Measurements from ENCODE around the gene RPP14.

RPP14 gene

DNA sequence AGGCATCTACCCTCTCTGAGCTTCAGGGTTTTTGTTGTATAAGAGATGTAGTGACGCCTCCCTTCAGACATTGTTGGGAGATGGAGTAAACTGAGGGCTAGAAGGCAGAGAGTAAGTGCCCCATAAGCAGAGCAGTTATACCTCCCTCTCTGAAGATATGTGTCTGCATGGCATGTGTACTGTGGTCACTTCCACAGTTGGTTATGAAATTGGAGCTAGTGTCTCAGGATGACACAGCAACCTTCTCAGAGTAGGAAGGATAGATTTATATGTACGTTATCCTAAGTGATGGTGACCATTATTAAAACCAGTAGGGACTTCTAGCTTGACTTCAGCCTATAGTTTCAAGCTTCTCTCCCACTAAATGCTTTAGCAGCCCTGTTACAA, 44.6 kb downstream of the RPP14 start:
- no peak overlapping the region for H3K9ac ChIP-seq (ENCODE audit: low read depth, low read length, poor library complexity)

GRCh38 chr3:58351920-58352319, 45.9 kb downstream of the RPP14 start:
- H2BK5ac ChIP-seq (ENCODE audit: low read length) = no peak overlapping the region
- no peaks in the 10 kb centered on the region for H3K27me3 ChIP-seq (ENCODE audit: control insufficient read depth in 3 of 3, insufficient read depth in 3 of 3, low read depth in 1 of 3, low read length in 3 of 3)
- DNase-seq (ENCODE audit: low spot score) = no peak
- no peak overlapping the region for H3K4me3 ChIP-seq (ENCODE audit: low read length in 2 of 2)
- H2BK120ac ChIP-seq (ENCODE audit: low read depth, low read length) = no peak overlapping the region
- no peak overlapping the region for H3K23ac ChIP-seq (ENCODE audit: low read depth, low read length, poor library complexity)
- WGBS, 2 donors (ENCODE audit: extremely low coverage in 2 of 2, insufficient read length in 2 of 2, insufficient replicate concordance in 1 of 2) = no CpG with 5 or more reads among the region's 3 CpGs
- no peaks in the 10 kb centered on the region for H3K36me3 ChIP-seq (replicated peaks in 1 of 2; ENCODE audit: control insufficient read depth in 2 of 2, insufficient read depth in 2 of 2, low read length in 2 of 2)
- no peak overlapping the region for H3K27ac ChIP-seq (replicated peaks; ENCODE audit: low read length)
- H3K4ac ChIP-seq (ENCODE audit: low read length) = no peak overlapping the region
- no peaks in the 10 kb centered on the region for H3K4me1 ChIP-seq (ENCODE audit: control insufficient read depth in 2 of 2, insufficient read depth in 1 of 2, low read depth in 1 of 2, low read length in 2 of 2)
- H3K14ac ChIP-seq (ENCODE audit: low read length) = no peak overlapping the region
- H2AK5ac ChIP-seq (ENCODE audit: low read depth, low read length) = no peak overlapping the region
- H3K4me2 ChIP-seq (ENCODE audit: insufficient read depth, low read length, poor library complexity, severe bottlenecking) = no peak overlapping the region
- H3K18ac ChIP-seq (ENCODE audit: low read length) = no peak overlapping the region
- no peak overlapping the region for H3K9ac ChIP-seq (ENCODE audit: low read depth, low read length, poor library complexity)
- no peak overlapping the region for H2AFZ ChIP-seq (ENCODE audit: low read length)
- H2BK12ac ChIP-seq (ENCODE audit: low read length) = no peak overlapping the region
- no peak overlapping the region for H4K91ac ChIP-seq (ENCODE audit: low read depth, low read length, poor library complexity)
- no peaks in the 10 kb centered on the region for H3K9me3 ChIP-seq (replicated peaks in 1 of 2; ENCODE audit: control insufficient read depth in 2 of 2, insufficient read depth in 1 of 2, low read depth in 1 of 2, low read length in 2 of 2)
- H2BK15ac ChIP-seq (ENCODE audit: low read length) = no peak overlapping the region
- no peaks in the 10 kb centered on the region for H3K79me1 ChIP-seq (ENCODE audit: low read depth, low read length)
- H4K8ac ChIP-seq (ENCODE audit: low read depth, low read length) = no peak overlapping the region

More for the DNA sequence above, 44.6 kb downstream of the RPP14 start:
- no CpG with 5 or more reads among the region's 2 CpGs for WGBS, 2 donors (ENCODE audit: extremely low coverage in 2 of 2, insufficient read length in 2 of 2, insufficient replicate concordance in 1 of 2)
- no peaks in the 10 kb centered on the region for H3K79me1 ChIP-seq (ENCODE audit: low read depth, low read length)
- H3K27ac ChIP-seq (replicated peaks; ENCODE audit: low read length) = no peak overlapping the region
- H3K23ac ChIP-seq (ENCODE audit: low read depth, low read length, poor library complexity) = no peak overlapping the region
- H2AFZ ChIP-seq (ENCODE audit: low read length) = no peak overlapping the region
- no peak overlapping the region for H4K91ac ChIP-seq (ENCODE audit: low read depth, low read length, poor library complexity)
- H2AK5ac ChIP-seq (ENCODE audit: low read depth, low read length) = no peak overlapping the region
- no peak overlapping the region for H2BK12ac ChIP-seq (ENCODE audit: low read length)
- no peak overlapping the region for H3K4ac ChIP-seq (ENCODE audit: low read length)
- no peaks in the 10 kb centered on the region for H3K9me3 ChIP-seq (replicated peaks in 1 of 2; ENCODE audit: control insufficient read depth in 2 of 2, insufficient read depth in 1 of 2, low read depth in 1 of 2, low read length in 2 of 2)
- no peak overlapping the region for H3K4me3 ChIP-seq (ENCODE audit: low read length in 2 of 2)
- H4K8ac ChIP-seq (ENCODE audit: low read depth, low read length) = no peak overlapping the region
- H3K4me1 ChIP-seq (ENCODE audit: control insufficient read depth in 2 of 2, insufficient read depth in 1 of 2, low read depth in 1 of 2, low read length in 2 of 2) = no peaks in the 10 kb centered on the region
- no peak overlapping the region for H2BK5ac ChIP-seq (ENCODE audit: low read length)
- no peaks in the 10 kb centered on the region for H3K36me3 ChIP-seq (replicated peaks in 1 of 2; ENCODE audit: control insufficient read depth in 2 of 2, insufficient read depth in 2 of 2, low read length in 2 of 2)
- H3K14ac ChIP-seq (ENCODE audit: low read length) = no peak overlapping the region
- H2BK15ac ChIP-seq (ENCODE audit: low read length) = no peak overlapping the region
- H2BK120ac ChIP-seq (ENCODE audit: low read depth, low read length) = no peak overlapping the region
- no peak overlapping the region for H3K18ac ChIP-seq (ENCODE audit: low read length)
- no peak overlapping the region for H3K4me2 ChIP-seq (ENCODE audit: insufficient read depth, low read length, poor library complexity, severe bottlenecking)
- DNase-seq (ENCODE audit: low spot score) = no peak
- no peaks in the 10 kb centered on the region for H3K27me3 ChIP-seq (ENCODE audit: control insufficient read depth in 3 of 3, insufficient read depth in 3 of 3, low read depth in 1 of 3, low read length in 3 of 3)

GRCh38 chr3:58352626-58353025, 46.6 kb downstream of the RPP14 start:
- no peak overlapping the region for H3K23ac ChIP-seq (ENCODE audit: low read depth, low read length, poor library complexity)

GRCh38 chr3:58353722-58354553, 47.9 kb downstream of the RPP14 start:
- Histone ChIP-seq H3K27me3 (ENCODE audit: control insufficient read depth in 3 of 3, insufficient read depth in 3 of 3, low read depth in 1 of 3, low read length in 3 of 3) (no peaks in the 10 kb centered on the region), H3K4ac (ENCODE audit: low read length) (no peak overlapping the region), H4K91ac (ENCODE audit: low read depth, low read length, poor library complexity) (no peak overlapping the region), H3K4me3 (ENCODE audit: low read length in 2 of 2) (no peak overlapping the region), H3K36me3 (replicated peaks in 1 of 2; ENCODE audit: control insufficient read depth in 2 of 2, insufficient read depth in 2 of 2, low read length in 2 of 2) (no peaks in the 10 kb centered on the region), H2AK5ac (ENCODE audit: low read depth, low read length) (no peak overlapping the region), H3K9me3 (replicated peaks in 1 of 2; ENCODE audit: control insufficient read depth in 2 of 2, insufficient read depth in 1 of 2, low read depth in 1 of 2, low read length in 2 of 2) (no peaks in the 10 kb centered on the region), H3K18ac (ENCODE audit: low read length) (no peak overlapping the region), H3K27ac (replicated peaks; ENCODE audit: low read length) (no peak overlapping the region), H2BK15ac (ENCODE audit: low read length) (no peak overlapping the region), H3K4me2 (ENCODE audit: insufficient read depth, low read length, poor library complexity, severe bottlenecking) (no peak overlapping the region), H3K14ac (ENCODE audit: low read length) (no peak overlapping the region), H3K9ac (ENCODE audit: low read depth, low read length, poor library complexity) (no peak overlapping the region), H3K23ac (ENCODE audit: low read depth, low read length, poor library complexity) (no peak overlapping the region), H2BK120ac (ENCODE audit: low read depth, low read length) (no peak overlapping the region), H2BK5ac (ENCODE audit: low read length) (no peak overlapping the region), H3K79me1 (ENCODE audit: low read depth, low read length) (no peaks in the 10 kb centered on the region), H2BK12ac (ENCODE audit: low read length) (no peak overlapping the region), H3K4me1 (ENCODE audit: control insufficient read depth in 2 of 2, insufficient read depth in 1 of 2, low read depth in 1 of 2, low read length in 2 of 2) (no peaks in the 10 kb centered on the region), H4K8ac (ENCODE audit: low read depth, low read length) (no peak overlapping the region), H2AFZ (ENCODE audit: low read length) (no peak overlapping the region)
- no CpG with 5 or more reads among the region's 8 CpGs for WGBS, 2 donors (ENCODE audit: extremely low coverage in 2 of 2, insufficient read length in 2 of 2, insufficient replicate concordance in 1 of 2)
- no peak for DNase-seq (ENCODE audit: low spot score)

More at GRCh38 chr3:58352626-58353025, 46.6 kb downstream of the RPP14 start:
- H3K36me3 ChIP-seq (replicated peaks in 1 of 2; ENCODE audit: control insufficient read depth in 2 of 2, insufficient read depth in 2 of 2, low read length in 2 of 2) = no peaks in the 10 kb centered on the region
- H2BK5ac ChIP-seq (ENCODE audit: low read length) = no peak overlapping the region
- H4K8ac ChIP-seq (ENCODE audit: low read depth, low read length) = no peak overlapping the region
- no CpG with 5 or more reads among the region's 6 CpGs for WGBS, 2 donors (ENCODE audit: extremely low coverage in 2 of 2, insufficient read length in 2 of 2, insufficient replicate concordance in 1 of 2)
- no peaks in the 10 kb centered on the region for H3K27me3 ChIP-seq (ENCODE audit: control insufficient read depth in 3 of 3, insufficient read depth in 3 of 3, low read depth in 1 of 3, low read length in 3 of 3)
- no peak overlapping the region for H3K18ac ChIP-seq (ENCODE audit: low read length)
- no peak overlapping the region for H2BK12ac ChIP-seq (ENCODE audit: low read length)
- H2AFZ ChIP-seq (ENCODE audit: low read length) = no peak overlapping the region
- H3K4me2 ChIP-seq (ENCODE audit: insufficient read depth, low read length, poor library complexity, severe bottlenecking) = no peak overlapping the region
- H3K4ac ChIP-seq (ENCODE audit: low read length) = no peak overlapping the region
- H3K9ac ChIP-seq (ENCODE audit: low read depth, low read length, poor library complexity) = no peak overlapping the region
- DNase-seq (ENCODE audit: low spot score) = no peak
- no peaks in the 10 kb centered on the region for H3K79me1 ChIP-seq (ENCODE audit: low read depth, low read length)
- H3K27ac ChIP-seq (replicated peaks; ENCODE audit: low read length) = no peak overlapping the region
- no peak overlapping the region for H3K14ac ChIP-seq (ENCODE audit: low read length)
- no peak overlapping the region for H2AK5ac ChIP-seq (ENCODE audit: low read depth, low read length)
- no peak overlapping the region for H3K4me3 ChIP-seq (ENCODE audit: low read length in 2 of 2)
- no peak overlapping the region for H2BK120ac ChIP-seq (ENCODE audit: low read depth, low read length)
- no peaks in the 10 kb centered on the region for H3K4me1 ChIP-seq (ENCODE audit: control insufficient read depth in 2 of 2, insufficient read depth in 1 of 2, low read depth in 1 of 2, low read length in 2 of 2)
- no peak overlapping the region for H4K91ac ChIP-seq (ENCODE audit: low read depth, low read length, poor library complexity)
- no peak overlapping the region for H2BK15ac ChIP-seq (ENCODE audit: low read length)
- H3K9me3 ChIP-seq (replicated peaks in 1 of 2; ENCODE audit: control insufficient read depth in 2 of 2, insufficient read depth in 1 of 2, low read depth in 1 of 2, low read length in 2 of 2) = no peaks in the 10 kb centered on the region
